ENCODE results near the gene FLRT1.

GRCh38 chr11:64084146-64084950 is 48.6 kb downstream of the FLRT1 start:
- TF ChIP-seq CTCF (IDR thresholded peaks at IDR 0.05) (no peak), ZFX (IDR thresholded peaks at IDR 0.05; ENCODE audit: borderline replicate concordance) (no peak)

All from 22Rv1 (cell line).